Esophagus mucosa (tissue), 1 donor: ENCODE measurements around the gene LRP1-AS. TPM values are rescaled to one million over a fixed set of nuclear protein-coding genes. Genes with fewer than 3 reads are reported as not detected.

Experiments
- ATAC-seq: fragments of 200-7000 bp; cut with Tn5 transposase; one replicate; pipeline ENCODE4 v1.9.1; 2020
- total RNA-seq: library from RNA; stranded (reverse); gene quantifications from one replicate; pipeline ENCODE4 v1.2.4, GENCODE V29; 2023
- donor health status: DM: yes; HTN: yes; CAD: no.

LRP1-AS gene
- total RNA-seq, 1 donor from 2014 or later, result not detected

- no peak for ATAC-seq
These were observed 11.2 kb upstream of the LRP1-AS start for GRCh38 chr12:57158665-57159064.

GRCh38 chr12:57158186-57158585 lies 10.8 kb upstream of the LRP1-AS start:
- ATAC-seq, result no peak

GRCh38 chr12:57157588-57158173 lies 10.3 kb upstream of the LRP1-AS start:
- no peak for ATAC-seq

- ATAC-seq, result no peak
These were observed 9.4 kb upstream of the LRP1-AS start for GRCh38 chr12:57156701-57157403.

- no peak for ATAC-seq
These were observed 7.5 kb upstream of the LRP1-AS start for GRCh38 chr12:57154804-57155434.

GRCh38 chr12:57154076-57154475 lies 6.7 kb upstream of the LRP1-AS start:
- ATAC-seq, result no peak

GRCh38 chr12:57153415-57153997 lies 6.1 kb upstream of the LRP1-AS start:
- ATAC-seq, result no peak

GRCh38 chr12:57152639-57153038 lies 5.2 kb upstream of the LRP1-AS start:
- ATAC-seq, result peak; percentile 47

- peak; percentile 65 for ATAC-seq
These were observed 4.6 kb upstream of the LRP1-AS start for GRCh38 chr12:57151741-57152630.

GRCh38 chr12:57150400-57151000 lies 3.1 kb upstream of the LRP1-AS start:
- no peak for ATAC-seq

GRCh38 chr12:57149245-57149900 lies 2.0 kb upstream of the LRP1-AS start:
- ATAC-seq, result peak; percentile 18

- no peak for ATAC-seq
These were observed 1.2 kb upstream of the LRP1-AS start for GRCh38 chr12:57148469-57149244.

- ATAC-seq, result no peak
These were observed 1.3 kb downstream of the LRP1-AS start for GRCh38 chr12:57146092-57146491.

- no peak for ATAC-seq
These were observed 1.9 kb downstream of the LRP1-AS start for GRCh38 chr12:57145460-57146059.

- no peak for ATAC-seq
These were observed 4.0 kb downstream of the LRP1-AS start for GRCh38 chr12:57143454-57143853.

- no peak for ATAC-seq
These were observed 4.7 kb downstream of the LRP1-AS start for GRCh38 chr12:57142727-57143126.

- no peak for ATAC-seq
These were observed 5.3 kb downstream of the LRP1-AS start for GRCh38 chr12:57142121-57142520.

GRCh38 chr12:57141249-57141648 lies 6.2 kb downstream of the LRP1-AS start:
- ATAC-seq, result no peak

- ATAC-seq, result no peak
These were observed 7.4 kb downstream of the LRP1-AS start for GRCh38 chr12:57139796-57140649.
